Lower leg skin (tissue), 3 donors: ENCODE measurements around the gene CAMK1G.

Experiments used
- POLR2A ChIP-seq, 2 donors: fragments of 450-650 bp; IDR thresholded peaks; one replicate each; pipeline ENCODE4 v1.6.1; 2016 to 2017; ENCODE audit warnings: antibody characterized with exemption in 2 of 2, mild to moderate bottlenecking in 1 of 2, moderate library complexity in 1 of 2
- TF ChIP-seq, protein P1 (sequence below), 3 donors: fragments of 450-650 bp; IDR thresholded peaks; one replicate each; pipeline ENCODE4 v1.5.1; 2016; ENCODE audit warnings: antibody characterized with exemption in 3 of 3, mild to moderate bottlenecking in 3 of 3, moderate library complexity in 2 of 3

DNA sequence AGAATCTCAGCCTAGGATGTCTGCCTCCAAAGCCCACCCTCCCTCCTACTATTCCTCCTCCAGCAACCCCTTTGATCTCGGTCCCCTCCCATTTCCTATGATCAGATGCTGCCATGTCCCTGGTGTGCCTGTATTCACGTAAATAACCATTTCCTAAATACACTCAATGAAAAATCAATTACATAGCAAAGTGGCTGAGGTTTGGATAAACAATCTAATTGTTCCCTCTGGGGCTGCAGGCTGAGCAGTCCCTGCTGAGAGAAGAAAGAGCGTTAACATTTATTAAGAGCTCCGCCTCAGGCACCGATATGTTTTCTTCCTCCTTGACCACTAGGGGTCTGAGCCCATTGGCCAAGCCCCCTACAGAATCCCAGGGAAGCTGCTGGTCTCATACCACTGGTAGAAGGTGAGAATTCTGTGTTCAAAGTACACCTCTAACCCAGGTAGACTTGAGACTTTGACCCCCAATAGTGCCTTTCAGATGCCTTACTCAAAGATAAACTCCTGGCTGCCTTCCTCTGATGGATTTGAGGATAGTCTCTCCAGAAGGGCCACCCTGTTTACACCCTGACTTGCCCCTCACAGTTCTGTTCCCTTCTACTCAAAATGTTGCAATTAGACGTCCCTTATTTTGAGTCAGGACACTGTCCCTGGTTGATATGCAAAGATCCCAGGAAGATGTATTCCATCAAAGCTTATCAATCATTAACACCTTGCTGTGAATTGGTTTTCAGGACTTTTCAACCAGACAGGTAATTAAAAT lies 33.9 kb upstream of the CAMK1G start:
- TF ChIP-seq, protein P1, sequence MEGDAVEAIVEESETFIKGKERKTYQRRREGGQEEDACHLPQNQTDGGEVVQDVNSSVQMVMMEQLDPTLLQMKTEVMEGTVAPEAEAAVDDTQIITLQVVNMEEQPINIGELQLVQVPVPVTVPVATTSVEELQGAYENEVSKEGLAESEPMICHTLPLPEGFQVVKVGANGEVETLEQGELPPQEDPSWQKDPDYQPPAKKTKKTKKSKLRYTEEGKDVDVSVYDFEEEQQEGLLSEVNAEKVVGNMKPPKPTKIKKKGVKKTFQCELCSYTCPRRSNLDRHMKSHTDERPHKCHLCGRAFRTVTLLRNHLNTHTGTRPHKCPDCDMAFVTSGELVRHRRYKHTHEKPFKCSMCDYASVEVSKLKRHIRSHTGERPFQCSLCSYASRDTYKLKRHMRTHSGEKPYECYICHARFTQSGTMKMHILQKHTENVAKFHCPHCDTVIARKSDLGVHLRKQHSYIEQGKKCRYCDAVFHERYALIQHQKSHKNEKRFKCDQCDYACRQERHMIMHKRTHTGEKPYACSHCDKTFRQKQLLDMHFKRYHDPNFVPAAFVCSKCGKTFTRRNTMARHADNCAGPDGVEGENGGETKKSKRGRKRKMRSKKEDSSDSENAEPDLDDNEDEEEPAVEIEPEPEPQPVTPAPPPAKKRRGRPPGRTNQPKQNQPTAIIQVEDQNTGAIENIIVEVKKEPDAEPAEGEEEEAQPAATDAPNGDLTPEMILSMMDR (IDR thresholded peaks at IDR 0.05): no peak
- TF ChIP-seq POLR2A (IDR thresholded peaks at IDR 0.05): no peak
